HG02610 (cell line): ENCODE data around the gene CLP1.
A peak's percentile ranks its signal among the peaks of the same experiment; 100 is the strongest.
"Not testable (repeated sequence)": the region's sequence is repeated elsewhere in the genome, so short reads cannot be mapped to it uniquely, and the experiment has no call there.

ENCODE experiments used
- ATAC-seq: cut with Tn5 transposase; IDR thresholded peaks from one replicate; pipeline ENCODE4 v1.9.1; 2021; ENCODE audit warnings: mild to moderate bottlenecking, moderate library complexity; ENCODE audit not compliant: unreplicated experiment

CLP1 gene

DNA sequence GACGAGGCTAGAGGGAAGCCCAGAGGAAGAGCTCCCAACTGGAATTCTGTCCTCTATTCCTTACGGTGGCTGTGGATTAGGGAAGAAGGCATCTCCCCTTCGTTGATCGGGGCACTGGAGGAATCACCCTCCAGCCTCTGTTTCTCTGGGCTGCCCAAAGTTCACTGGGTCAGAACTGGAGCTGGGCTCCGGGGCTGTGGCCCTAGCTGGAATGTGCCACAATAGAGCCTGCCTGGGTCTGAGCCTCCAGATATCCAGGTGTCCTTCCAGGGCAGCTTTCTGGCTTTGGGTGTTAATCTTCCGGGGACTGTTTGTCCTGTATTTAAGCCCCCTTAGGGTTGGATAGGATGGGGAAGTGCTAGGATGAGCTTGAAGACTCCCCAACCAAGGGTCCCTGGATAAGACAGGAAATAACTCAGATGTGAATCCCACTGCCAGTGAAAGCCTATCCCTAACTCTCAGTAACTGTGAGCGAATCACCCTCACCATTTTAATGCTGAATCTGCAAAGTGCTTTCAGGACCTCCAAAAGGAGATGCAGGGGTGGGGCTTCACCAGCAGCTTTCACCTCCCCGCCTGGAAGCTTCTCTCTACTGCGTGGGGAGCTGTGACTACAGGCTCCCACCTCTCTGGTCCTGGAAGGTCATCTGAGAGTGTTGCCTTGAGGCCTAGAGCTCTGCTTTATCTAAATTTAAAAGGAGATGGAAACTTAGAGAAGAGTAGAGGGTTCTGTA lies 17.3 kb upstream of the CLP1 start:
- no peak for ATAC-seq

- ATAC-seq = peak; percentile 36
These were observed 16.4 kb upstream of the CLP1 start for GRCh38 chr11:57641011-57641807.

DNA sequence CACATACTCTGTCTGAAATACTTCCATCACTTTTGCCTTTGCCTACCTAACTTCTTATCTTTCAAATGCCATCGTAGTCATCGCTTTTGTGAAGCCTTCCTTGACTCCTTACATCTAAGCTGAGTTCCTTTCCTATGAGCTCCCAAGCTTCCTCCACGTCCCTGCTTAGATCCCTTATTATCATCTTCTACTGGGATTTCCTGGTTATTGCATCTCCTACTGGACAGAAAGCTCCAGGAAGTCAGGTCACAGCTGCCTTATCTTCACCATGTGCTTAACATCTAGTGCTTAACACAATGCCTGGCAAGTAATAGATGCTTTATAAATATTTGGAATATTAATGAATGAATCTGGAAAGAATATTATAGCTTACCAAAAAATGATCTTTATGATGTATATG lies 13.8 kb upstream of the CLP1 start:
- ATAC-seq = no peak

DNA sequence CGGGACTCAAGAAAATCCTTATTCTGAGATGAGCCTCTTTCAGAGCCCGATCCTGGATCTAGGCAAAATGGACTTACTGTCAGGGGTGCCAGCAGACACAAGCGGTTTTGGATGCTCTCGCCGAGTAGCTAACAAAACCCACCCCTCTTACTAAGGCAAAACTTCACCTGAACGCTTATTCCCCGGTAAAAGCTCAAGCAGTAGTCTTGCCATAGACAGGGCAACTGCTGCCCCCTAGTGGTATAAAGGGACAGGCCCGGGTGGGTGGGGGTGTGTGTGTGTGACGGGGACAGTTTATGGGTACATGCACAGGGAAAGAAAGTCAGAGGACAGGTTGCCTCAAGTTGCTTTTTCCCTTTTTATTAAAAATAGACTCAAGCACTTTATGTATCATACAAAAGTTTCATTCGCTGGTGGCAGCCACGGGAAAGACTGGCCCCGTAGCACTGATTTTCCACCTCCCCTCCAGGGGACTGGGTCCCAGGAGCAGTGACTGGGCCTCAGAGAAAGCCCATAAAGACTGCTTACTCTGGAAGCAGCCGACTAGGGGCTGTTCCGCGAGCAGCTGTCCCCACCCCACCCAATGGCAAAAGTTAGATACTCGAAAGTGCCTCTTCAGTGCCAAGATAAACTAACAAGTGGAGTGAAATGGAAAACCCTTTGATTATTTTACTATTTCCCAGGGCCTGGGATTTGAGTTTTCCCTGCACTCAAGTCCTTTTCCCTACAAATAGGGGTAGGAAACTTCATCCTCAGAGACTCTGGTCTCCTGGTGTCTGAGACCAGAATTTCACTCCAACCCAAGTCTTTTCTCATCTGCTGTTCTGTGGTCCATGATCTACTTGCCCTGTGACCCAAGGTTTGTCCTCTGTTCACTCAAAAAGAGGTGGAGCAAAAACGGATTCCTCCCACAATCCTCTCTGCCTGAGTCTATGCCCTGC lies 12.5 kb upstream of the CLP1 start:
- peak; percentile 51 for ATAC-seq

- no peak for ATAC-seq
These were observed 11.9 kb upstream of the CLP1 start for GRCh38 chr11:57645689-57646085.

DNA sequence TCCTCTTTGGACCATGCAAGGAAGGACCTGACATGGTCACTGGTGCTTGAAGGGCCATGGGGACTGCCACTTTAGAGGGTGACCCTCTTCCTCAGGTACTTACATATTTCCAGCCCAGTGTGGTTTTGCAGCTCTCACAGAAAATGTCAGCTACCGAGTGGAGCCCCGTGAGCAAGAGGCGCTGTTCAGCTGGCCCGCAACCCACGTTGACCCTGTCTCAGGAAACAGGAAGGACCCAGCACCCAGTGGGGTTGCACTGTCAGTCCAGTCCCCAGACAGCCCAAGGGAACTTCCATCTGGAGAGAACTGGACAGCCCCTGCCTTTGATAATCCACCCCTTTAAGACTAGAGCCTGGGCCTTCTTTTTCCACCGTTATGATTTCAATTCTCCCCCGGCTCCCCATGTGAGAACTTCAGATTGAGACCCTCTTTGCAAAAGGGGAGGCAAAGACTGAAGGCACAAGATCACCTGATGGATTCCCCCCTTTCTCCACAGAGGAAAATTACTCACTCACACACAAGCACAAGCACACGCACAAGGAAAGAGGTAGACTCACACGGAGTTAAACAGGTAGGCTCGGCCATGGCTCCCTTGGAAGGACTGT lies 11.3 kb upstream of the CLP1 start:
- ATAC-seq = peak; percentile 28

DNA sequence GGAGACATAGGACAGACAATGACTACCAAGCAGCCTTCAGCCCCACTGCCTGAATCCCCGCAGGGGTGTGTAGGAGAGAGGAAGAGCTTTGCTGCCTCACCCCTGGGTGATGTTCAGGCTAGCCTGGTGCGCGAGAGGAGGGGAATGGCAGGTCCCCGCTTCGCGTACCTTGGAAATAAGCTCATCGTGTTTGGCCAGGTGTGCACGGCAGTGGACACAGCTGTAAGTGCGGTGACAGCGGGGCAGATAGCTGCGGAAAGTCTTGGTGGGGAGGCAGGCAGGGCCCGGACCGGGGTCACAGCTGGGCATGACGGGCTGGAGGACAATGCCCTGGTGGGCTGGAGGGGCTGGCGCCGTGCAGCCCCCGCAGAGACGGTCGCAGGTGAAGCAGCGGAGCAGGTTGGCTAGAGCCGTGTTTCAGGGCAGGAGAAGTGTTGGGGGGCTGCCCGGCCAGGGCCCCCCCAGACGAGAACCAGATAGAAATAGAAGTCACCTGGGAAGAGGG lies 10.7 kb upstream of the CLP1 start:
- ATAC-seq = no peak

DNA sequence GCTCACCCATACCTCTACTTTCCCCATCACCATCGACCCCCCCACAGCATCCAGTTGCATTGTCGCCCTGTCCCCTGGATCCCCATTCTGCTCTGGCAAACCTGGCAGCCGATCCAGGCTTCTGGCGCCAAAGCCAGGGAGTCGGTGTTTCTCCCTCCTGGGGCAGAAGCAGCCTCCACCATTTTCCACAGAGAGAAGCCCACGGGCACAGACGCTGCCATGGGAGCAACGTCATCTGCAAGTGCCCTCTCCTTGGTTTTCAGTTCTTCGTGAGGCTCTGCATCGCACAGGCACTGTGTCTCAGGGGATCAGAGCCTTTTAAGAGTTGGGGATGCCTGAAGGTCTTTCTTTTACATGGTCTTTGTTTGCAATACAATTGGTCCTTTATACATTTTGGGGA lies 10.2 kb upstream of the CLP1 start:
- no peak for ATAC-seq

DNA sequence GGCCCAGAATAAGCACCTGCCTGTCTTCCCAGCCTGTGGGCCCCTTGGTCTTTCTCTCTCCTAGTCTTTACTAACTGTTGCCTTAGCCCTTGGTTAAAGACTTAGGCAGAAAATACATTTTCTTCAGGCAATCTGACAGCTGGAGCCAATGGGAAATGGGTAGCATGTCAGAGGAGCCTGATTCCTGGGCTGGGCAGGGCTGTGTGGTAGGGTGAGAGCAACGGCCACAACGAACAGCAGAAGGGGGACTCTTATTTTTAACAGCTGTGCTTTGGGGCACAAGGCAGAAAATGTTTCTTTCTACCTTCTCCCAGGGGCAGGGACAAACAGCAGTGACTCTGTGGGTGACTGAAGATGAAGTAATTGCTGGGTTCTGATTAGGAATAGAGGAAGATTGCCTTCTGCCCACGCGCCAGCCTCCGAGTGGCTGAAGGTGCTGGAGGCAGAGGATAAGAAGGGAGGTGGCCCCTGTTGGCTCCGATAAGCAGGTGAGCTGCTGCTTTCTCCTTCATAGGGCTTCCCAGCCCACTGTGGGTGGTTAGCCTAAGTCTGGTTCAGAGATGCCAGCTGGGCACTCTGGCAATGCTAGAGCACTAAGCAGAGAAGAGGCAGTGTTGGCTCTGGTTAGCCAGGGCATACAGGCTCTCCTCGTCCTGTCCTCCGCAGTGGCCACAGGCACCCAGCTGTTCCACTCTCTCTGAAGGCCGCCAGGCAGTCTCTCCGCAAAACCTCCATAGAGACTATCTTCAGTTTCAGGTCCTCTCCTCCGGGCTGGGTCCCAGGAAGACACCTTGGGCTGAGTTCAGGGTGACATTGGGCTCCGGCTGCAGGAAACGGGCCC lies 9.4 kb upstream of the CLP1 start:
- ATAC-seq = no peak

DNA sequence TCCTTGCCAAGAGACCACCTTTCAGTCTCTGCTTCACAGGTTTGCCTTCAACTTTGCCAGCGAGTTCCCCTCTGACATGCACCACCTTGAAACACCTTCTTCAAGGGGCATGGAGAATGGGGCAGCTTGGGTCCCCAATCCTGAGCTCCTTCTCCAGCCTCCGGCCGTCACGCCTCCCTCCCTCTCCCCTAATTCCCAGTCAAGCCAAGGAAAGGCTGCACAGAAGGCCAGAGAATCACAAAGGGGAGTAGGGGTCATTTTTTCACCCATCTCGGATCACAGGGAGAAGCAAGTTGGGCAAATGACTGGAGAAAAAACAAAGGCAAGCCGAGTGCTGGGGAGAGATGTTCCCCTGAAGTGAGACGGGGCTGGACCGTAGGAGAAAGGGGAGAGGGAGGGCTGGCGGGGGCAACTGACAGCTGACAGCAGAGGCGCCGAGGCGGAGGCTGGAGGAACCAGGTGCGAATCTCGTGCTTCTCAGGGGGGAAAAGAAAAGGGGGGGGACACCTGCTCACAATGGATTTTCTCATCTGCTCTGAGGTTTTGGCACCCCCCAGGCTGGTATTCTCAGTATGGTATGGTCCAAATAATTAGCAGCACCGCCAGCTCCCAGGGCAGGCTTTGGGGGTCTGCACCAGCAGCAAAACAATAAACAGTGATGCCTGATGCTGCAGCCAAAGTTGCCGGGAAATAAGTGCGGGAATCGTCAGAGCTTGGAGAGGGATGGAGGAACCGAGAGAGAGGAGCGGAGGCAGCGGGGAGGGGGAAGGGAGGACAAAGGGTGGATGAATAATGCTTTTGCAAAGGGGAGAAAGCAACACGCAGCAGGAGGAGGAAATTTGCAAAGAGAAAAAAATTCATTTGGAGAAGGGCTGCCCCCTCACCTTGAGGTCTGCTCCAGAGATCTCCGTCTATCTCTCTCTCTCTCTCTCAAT lies 8.5 kb upstream of the CLP1 start:
- ATAC-seq = no peak

- peak; percentile 32 for ATAC-seq
These were observed 7.5 kb upstream of the CLP1 start, which contains the start of gene YPEL4 for GRCh38 chr11:57649826-57650738. Gene YPEL4, minus strand, starts transcription at chr11:57649912. Its CDS starts 2,805 bp downstream, at chr11:57647107.

DNA sequence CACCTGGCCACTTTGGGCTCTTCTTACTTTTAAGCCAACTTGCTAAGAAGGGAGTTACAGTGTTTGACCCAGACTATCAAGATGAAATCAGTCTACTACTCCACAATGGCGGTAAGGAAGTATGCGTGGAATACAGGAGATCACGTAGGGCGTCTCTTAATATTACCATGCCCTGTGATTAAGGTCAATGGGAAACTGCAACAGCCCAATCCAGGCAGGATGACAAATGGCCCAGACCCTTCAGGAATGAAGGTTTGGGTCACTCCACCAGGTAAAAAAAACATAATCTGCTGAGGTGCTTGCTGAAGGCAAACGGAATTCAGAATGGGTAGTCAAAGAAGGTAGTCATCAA lies 6.8 kb upstream of the CLP1 start:
- no peak for ATAC-seq

DNA sequence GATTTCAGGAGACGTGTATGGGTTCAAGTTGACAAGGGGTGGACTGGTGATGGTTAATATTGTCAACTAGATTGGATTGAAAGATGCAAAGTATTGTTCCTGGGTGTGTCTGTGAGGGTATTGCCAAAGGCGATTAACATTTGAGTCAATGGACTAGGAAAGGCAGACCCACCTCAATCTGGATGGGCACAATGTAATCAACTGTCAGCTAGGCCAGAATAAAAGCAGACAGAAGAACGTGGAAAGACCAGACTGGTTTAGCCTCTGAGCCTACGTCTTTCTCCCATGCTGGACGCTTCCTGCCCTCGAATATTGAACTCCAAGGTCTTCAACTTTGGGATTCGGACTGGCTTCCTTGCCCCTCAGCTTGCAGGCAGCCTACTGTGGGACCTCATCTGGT lies 6.2 kb upstream of the CLP1 start:
- no peak for ATAC-seq

- ATAC-seq = not testable (repeated sequence)
These were observed 5.3 kb upstream of the CLP1 start for GRCh38 chr11:57652230-57652629.

- ATAC-seq = no peak
These were observed 4.9 kb upstream of the CLP1 start for GRCh38 chr11:57652662-57653061.

DNA sequence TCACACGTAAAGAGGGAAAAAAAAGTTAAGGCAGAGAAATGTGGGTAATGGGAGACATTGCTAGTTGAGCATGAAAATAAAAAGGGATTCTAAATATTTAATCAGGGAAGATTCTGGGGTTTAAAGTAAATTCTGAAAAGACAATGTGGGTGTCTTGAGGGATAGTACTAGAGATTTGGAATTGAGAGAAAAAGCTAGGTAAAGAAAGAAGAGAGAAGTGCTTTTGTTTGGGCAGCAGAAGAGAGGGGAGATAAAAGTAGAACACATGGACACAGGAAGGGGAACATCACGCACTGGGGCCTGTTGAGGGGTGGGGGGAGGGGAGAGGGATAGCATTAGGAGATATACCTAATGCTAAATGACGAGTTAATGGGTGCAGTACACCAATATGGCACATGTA lies 4.4 kb upstream of the CLP1 start:
- no peak for ATAC-seq

GRCh38 chr11:57656885-57657193 lies 723 bp upstream of the CLP1 start:
- no peak for ATAC-seq

DNA sequence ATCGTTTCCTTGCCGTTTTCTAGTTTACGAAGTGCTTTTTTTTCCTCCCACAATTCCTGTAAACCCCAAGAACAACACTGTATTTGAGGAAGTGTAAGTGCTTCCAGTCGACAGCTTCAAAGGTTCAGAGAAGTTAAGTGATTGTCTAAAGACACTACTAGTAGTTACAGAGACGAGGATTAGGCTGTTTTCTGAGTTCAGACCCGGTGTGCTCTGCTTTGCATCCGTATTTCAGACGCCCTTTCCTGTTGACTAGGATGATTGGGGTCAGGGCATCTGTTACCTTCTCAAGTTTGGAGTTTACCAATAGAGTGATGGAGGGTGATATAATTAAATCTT lies 430 bp downstream of the CLP1 start:
- ATAC-seq = no peak
